HepG2 (cell line): ENCODE results near the gene TLE2. TPM values are rescaled to one million over a fixed set of nuclear protein-coding genes. Genes with fewer than 3 reads are reported as not detected.

Experiments used
- ATAC-seq: fragments of 200-7000 bp; cut with Tn5 transposase; 3 replicates; pipeline ENCODE4 v1.9.1; 2020; ENCODE audit warnings: mild to moderate bottlenecking, moderate library complexity
- BruUV-seq: library from RNA; stranded (reverse); fragments of 400-500 nt; replicated peaks from 2 replicates; lab custom pipeline; 2021; lab: Mats Ljungman, UMichigan
- CTCF ChIA-PET: fragments of 300-600 bp; formaldehyde crosslinking; extraction: SDS; loops from one replicate; lab custom pipeline; 2021; ENCODE audit warnings: low total read pairs, inconsistent platforms, low intra/inter-chr PET ratio; lab: Yijun Ruan, JAX
- POLR2A ChIA-PET: fragments of 350-600 bp; sonication (Branson Sonifier 250); formaldehyde crosslinking; loops from one replicate; lab custom pipeline; 2020; ENCODE audit warnings: antibody characterized with exemption, inconsistent platforms; lab: Yijun Ruan, JAX
- DNase-seq: peaks from one replicate; pipeline ENCODE4 v3.0.0-alpha.2; 2015; ENCODE audit warnings: low spot score
- FAIRE-seq: peaks from 3 replicates; lab custom pipeline; 2011; peaks lifted over from hg19 to GRCh38; lab: Jason Lieb, UNC
- H2AFZ ChIP-seq: one replicate; pipeline ENCODE4 v1.6.1; 2011; ENCODE audit warnings: low read length, inconsistent platforms
- H3K27ac ChIP-seq: fragments of 300-600 bp; 3 replicates; pipeline ENCODE4 v1.8.0; 2011; ENCODE audit warnings: mixed run types, mild to moderate bottlenecking, mixed read lengths, low read length, inconsistent platforms; ENCODE audit not compliant: insufficient read depth; ENCODE audit errors: extremely low read length
- H3K27me3 ChIP-seq, 2 experiments: fragments of 200-600 bp in 1 of 2; 2 replicates in 1 of 2; 3 replicates in 1 of 2; pipeline versions ENCODE4 v1.6.0 to v1.8.0; 2011; ENCODE audit warnings: low read length in 2 of 2, mild to moderate bottlenecking in 2 of 2, moderate library complexity in 2 of 2, inconsistent platforms in 1 of 2; ENCODE audit not compliant: insufficient read depth in 2 of 2, control insufficient read depth in 1 of 2
- H3K36me3 ChIP-seq, 2 experiments: fragments of 200-600 bp in 1 of 2; replicated peaks in 1 of 2; 2 replicates in 1 of 2; 3 replicates in 1 of 2; pipeline versions ENCODE4 v1.5.1 to v1.8.0; 2011; ENCODE audit warnings: low read length in 2 of 2, inconsistent platforms in 1 of 2; ENCODE audit not compliant: insufficient read depth in 2 of 2, control insufficient read depth in 1 of 2
- H3K4me1 ChIP-seq: 2 replicates; pipeline ENCODE4 v1.5.1; 2012; ENCODE audit warnings: low read length, inconsistent platforms; ENCODE audit not compliant: insufficient read depth
- H3K4me2 ChIP-seq: 2 replicates; pipeline ENCODE4 v1.6.0; 2011; ENCODE audit warnings: low read depth, low read length, inconsistent platforms
- H3K4me3 ChIP-seq, 3 experiments: fragments of 200-600 bp in 1 of 3; sonication (generic), shearing (Covaris generic) in 1 of 3; replicated peaks in 1 of 3; 2 replicates each; pipeline ENCODE4 v1.5.1; 2011 to 2016; ENCODE audit warnings: low read length in 3 of 3, inconsistent platforms in 2 of 3, low read depth in 2 of 3, mild to moderate bottlenecking in 2 of 3, control low read depth in 1 of 3, mixed read lengths in 1 of 3; ENCODE audit not compliant: insufficient read depth in 1 of 3
- H3K79me2 ChIP-seq: one replicate; pipeline ENCODE4 v1.6.1; 2011; ENCODE audit warnings: low read length, inconsistent platforms; ENCODE audit not compliant: insufficient read depth
- H3K9ac ChIP-seq: 2 replicates; pipeline ENCODE4 v1.6.0; 2011; ENCODE audit warnings: mild to moderate bottlenecking, low read depth, low read length, inconsistent platforms; ENCODE audit not compliant: insufficient read depth
- H3K9me3 ChIP-seq: 2 replicates; pipeline ENCODE4 v1.5.1; 2012; ENCODE audit warnings: mild to moderate bottlenecking, low read length
- H4K20me1 ChIP-seq: 2 replicates; pipeline ENCODE4 v1.6.0; 2011; ENCODE audit warnings: inconsistent platforms, mild to moderate bottlenecking, low read length, moderate library complexity; ENCODE audit not compliant: insufficient read depth
- ARNT2 ChIP-seq: sonication (generic); formaldehyde crosslinking; IDR thresholded peaks from 2 replicates; pipeline ENCODE4 v1.8.0; 2022; ENCODE audit warnings: mild to moderate bottlenecking, low read depth, missing genetic modification reagents, moderate library complexity
- BHLHE40 ChIP-seq: IDR thresholded peaks from 2 replicates; pipeline ENCODE4 v1.6.1; 2011; ENCODE audit warnings: low read length, improper control_type of control experiment
- MLX ChIP-seq: IDR thresholded peaks from 2 replicates; pipeline ENCODE4 v1.6.1; 2016
- ZMYM3 ChIP-seq: sonication (generic); formaldehyde crosslinking; IDR thresholded peaks from 2 replicates; pipeline ENCODE4 v1.5.1; 2020; ENCODE audit warnings: mild to moderate bottlenecking, missing genetic modification reagents
- ZNF768 ChIP-seq: sonication (generic); formaldehyde crosslinking; IDR thresholded peaks from 2 replicates; pipeline ENCODE4 v1.4.0; 2020; ENCODE audit warnings: missing genetic modification reagents
- ZNF770 ChIP-seq: sonication (generic); formaldehyde crosslinking; IDR thresholded peaks from 2 replicates; pipeline ENCODE4 v1.5.0; 2020; ENCODE audit warnings: mild to moderate bottlenecking, missing genetic modification reagents
- WGBS: methylation state at CpG from one replicate; pipeline ENCODE4 v1.1.6; 2017; ENCODE audit warnings: low lambda C conversion rate; 5-methylcytosine and 5-hydroxymethylcytosine counted together
- in situ Hi-C: cut with HindIII; loops from 2 replicates; pipeline ENCODE4 v1.10.0; 2017; ENCODE audit warnings: low pct_unique_long_range_greater_than_20kb; ENCODE audit not compliant: extremely low pct_ligation_motif_present
- intact Hi-C: fragments of 100-400 bp; cut with micrococcal nuclease; formaldehyde crosslinking; loops from one replicate; pipeline ENCODE4 v1.10.0; 2022; ENCODE audit not compliant: unreplicated experiment
- polyA plus RNA-seq, 8 experiments: library from polyadenylated mRNA; depleted of rRNA in 3 of 8; stranded (reverse) in 7 of 8; unstranded in 1 of 8; fragments of >200 nt; fragmentation: Illumina TruSeq in 4 of 8; extraction: Trizol in 4 of 8; gene quantifications; 2 replicates each; pipeline versions ENCODE4 v1.2.1 to v1.2.3, GENCODE V29; 2011 to 2016; ENCODE audit warnings: low read depth in 4 of 8, missing spikeins in 1 of 8, mixed read lengths in 1 of 8; ENCODE audit not compliant: insufficient read depth in 1 of 8
- total RNA-seq, 5 experiments: library from RNA; depleted of rRNA; stranded (reverse); fragments of >200 nt; fragmentation: Illumina TruSeq; extraction: Trizol; gene quantifications; 2 replicates each; pipeline ENCODE4 v1.2.3, GENCODE V29; 2016; ENCODE audit warnings: low read depth in 1 of 5

TLE2 gene
- total and polyA plus RNA-seq, 2 of the 13 experiments (the other 11 are each of a cell fraction or from before 2014, with no cell fraction given), result 0.07 to 0.81 TPM

GRCh38 chr19:3042621-3043267 lies 13.7 kb upstream of the TLE2 start:
- intact Hi-C loops, result no loop called here
- Histone ChIP-seq H3K4me1 (peaks cover 15% of the 10 kb centered on the region), H3K27ac (no peak overlapping the region), H3K36me3 (no peaks in the 10 kb centered on the region), H2AFZ (no peak overlapping the region), H3K4me3 (no peak overlapping the region; a peak in 1 of 6 replicates), H4K20me1 (no peaks in the 10 kb centered on the region), H3K4me2 (peak overlapping the region; percentile 39; the same call in 1 of the 2 replicates), H3K27me3 (peaks cover 2 to 5% of the 10 kb centered on the region in 2 experiments; a peak in 3 of 5 replicates), H3K9me3 (no peaks in the 10 kb centered on the region), H3K9ac (no peak overlapping the region), H3K79me2 (no peaks in the 10 kb centered on the region)
- FAIRE-seq (no peak), DNase-seq (no peak), ATAC-seq (no peak)
- WGBS, result 40% methylated on average over 15 of the region's 15 CpGs
- ChIA-PET CTCF (no interaction called here), POLR2A (no interaction called here)
- TF ChIP-seq ARNT2 (CRISPR knock-in tag) (no peak), ZNF770 (peak; percentile 41; the same call in 1 of the 2 replicates)
- no TSS peak for BruUV-seq
- in situ Hi-C loops, result no loop called here

GRCh38 chr19:3041761-3042620 lies 12.9 kb upstream of the TLE2 start:
- no peaks in the 10 kb centered on the region for H4K20me1 ChIP-seq
- ChIA-PET POLR2A (no interaction called here), CTCF (no interaction called here)
- intact Hi-C loops (no loop called here), in situ Hi-C loops (no loop called here)
- ATAC-seq (no peak), DNase-seq (no peak), FAIRE-seq (no peak)
- peak overlapping the region; percentile 39; the same call in 1 of the 2 replicates for H3K4me2 ChIP-seq
- no peak overlapping the region for H3K9ac ChIP-seq
- H3K4me3 ChIP-seq, result peak overlapping the region in 1 of 3 experiments; percentile 16; a peak in 2 of 6 replicates
- peaks cover 21% of the 10 kb centered on the region for H3K4me1 ChIP-seq
- no peaks in the 10 kb centered on the region for H3K36me3 ChIP-seq
- H3K9me3 ChIP-seq, result no peaks in the 10 kb centered on the region
- H2AFZ ChIP-seq, result no peak overlapping the region
- H3K79me2 ChIP-seq, result no peaks in the 10 kb centered on the region
- peaks cover 2 to 5% of the 10 kb centered on the region in 2 experiments; a peak in 3 of 5 replicates for H3K27me3 ChIP-seq
- no peak for TF ChIP-seq BHLHE40
- TF ChIP-seq ZNF768 (CRISPR knock-in tag), result peak; percentile 99
- peak; percentile 64 for TF ChIP-seq ZMYM3 (CRISPR knock-in tag)
- no peak for TF ChIP-seq MLX (CRISPR knock-in tag)
- no peak overlapping the region for H3K27ac ChIP-seq
- 21% methylated on average over 27 of the region's 40 CpGs for WGBS
- no TSS peak for BruUV-seq
